Measurements from ENCODE around the gene MR1. TPM values are rescaled to one million over a fixed set of nuclear protein-coding genes. Genes with fewer than 3 reads are reported as not detected.
A peak's percentile ranks its signal among the peaks of the same experiment; 100 is the strongest.

MR1 gene
- total RNA-seq, 1 donor from 2014 or later, result 1.2 TPM

DNA sequence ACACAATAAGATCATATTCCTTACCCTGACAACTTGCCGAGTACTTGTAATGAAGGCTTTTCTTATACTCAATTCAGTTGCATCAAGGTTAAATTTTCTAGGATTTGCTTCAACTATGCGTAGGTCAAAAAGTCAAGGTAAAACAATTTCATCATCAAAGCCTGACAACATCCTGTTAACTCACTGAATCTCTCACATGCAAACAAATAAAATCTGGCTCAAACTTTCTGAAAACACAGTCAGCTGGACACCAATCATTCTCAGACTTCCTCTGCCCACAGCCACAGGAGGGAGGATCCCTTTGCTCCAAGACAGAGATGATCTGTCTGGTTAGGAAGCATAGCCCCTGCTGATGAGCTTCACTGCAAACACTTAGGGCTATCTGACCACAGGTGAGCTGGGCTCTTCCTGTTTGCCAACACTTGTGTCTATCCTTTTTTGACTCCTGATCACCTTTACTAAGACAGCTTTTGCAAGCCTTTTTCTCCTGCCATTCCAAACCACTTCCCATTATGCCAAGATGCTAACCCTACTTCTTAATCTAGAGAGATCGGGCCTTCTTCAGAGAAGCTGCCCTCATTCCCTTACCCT, 31.1 kb upstream of the MR1 start:
- H3K27me3 Mint-ChIP-seq (ENCODE audit: low read depth, unreplicated experiment), result no peaks in the 10 kb centered on the region
- no peak overlapping the region for H3K4me2 ChIP-seq (ENCODE audit: low read length)
- no peaks in the 10 kb centered on the region for H3K27me3 ChIP-seq (ENCODE audit: insufficient read depth, low read length)
- no peak overlapping the region for H3K27ac ChIP-seq (ENCODE audit: low read depth, low read length)
- H3K9me3 ChIP-seq (ENCODE audit: insufficient read depth, low read depth, low read length), result no peaks in the 10 kb centered on the region
- H4K20me1 ChIP-seq (ENCODE audit: insufficient read depth, low read length), result peaks cover 21% of the 10 kb centered on the region
- H3K4me1 ChIP-seq (ENCODE audit: insufficient read depth, low read length), result no peaks in the 10 kb centered on the region
- DNase-seq (ENCODE audit: low read depth), result no peak
- H3K9me3 Mint-ChIP-seq (ENCODE audit: unreplicated experiment), result peaks cover 1% of the 10 kb centered on the region
- peaks cover 28% of the 10 kb centered on the region for H3K79me2 ChIP-seq (ENCODE audit: insufficient read depth, low read length)
- H2AFZ ChIP-seq (ENCODE audit: low read depth, low read length), result no peak overlapping the region
- H3K4me3 ChIP-seq (ENCODE audit: insufficient read depth, low read depth, low read length), result no peak overlapping the region
- H3K36me3 Mint-ChIP-seq (ENCODE audit: low read depth, unreplicated experiment), result peaks cover 20% of the 10 kb centered on the region
- H3K4me3 Mint-ChIP-seq (ENCODE audit: unreplicated experiment), result no peak overlapping the region
- TF ChIP-seq CTCF (IDR thresholded peaks at IDR 0.05; ENCODE audit: insufficient read depth, low read depth, low read length) (no peak), EZH2 (IDR thresholded peaks at IDR 0.05; ENCODE audit: insufficient read depth, low read length) (no peak)
- H3K4me1 Mint-ChIP-seq (ENCODE audit: low read depth, unreplicated experiment), result peaks cover 6% of the 10 kb centered on the region
- H3K9ac ChIP-seq (ENCODE audit: low read length), result no peak overlapping the region
- H3K36me3 ChIP-seq (ENCODE audit: insufficient read depth, low read length), result peaks cover 5% of the 10 kb centered on the region
- no peak for FAIRE-seq
- H3K27ac Mint-ChIP-seq (ENCODE audit: unreplicated experiment), result no peak overlapping the region

- H3K4me1 ChIP-seq (ENCODE audit: insufficient read depth, low read length), result peaks cover 9% of the 10 kb centered on the region
- TF ChIP-seq EZH2 (IDR thresholded peaks at IDR 0.05; ENCODE audit: insufficient read depth, low read length), result no peak
- TF ChIP-seq CTCF (IDR thresholded peaks at IDR 0.05; ENCODE audit: insufficient read depth, low read depth, low read length), result no peak
- no peaks in the 10 kb centered on the region for H3K27me3 Mint-ChIP-seq (ENCODE audit: low read depth, unreplicated experiment)
- DNase-seq (ENCODE audit: low read depth), result peak; percentile 79
- H3K36me3 ChIP-seq (ENCODE audit: insufficient read depth, low read length), result no peaks in the 10 kb centered on the region
- H3K9ac ChIP-seq (ENCODE audit: low read length), result no peak overlapping the region
- H3K4me2 ChIP-seq (ENCODE audit: low read length), result peak overlapping the region; percentile 1
- no peak for FAIRE-seq
- H3K9me3 ChIP-seq (ENCODE audit: insufficient read depth, low read depth, low read length), result no peaks in the 10 kb centered on the region
- H3K27ac ChIP-seq (ENCODE audit: low read depth, low read length), result no peak overlapping the region
- no peaks in the 10 kb centered on the region for H3K27me3 ChIP-seq (ENCODE audit: insufficient read depth, low read length)
- peaks cover 32% of the 10 kb centered on the region for H3K4me1 Mint-ChIP-seq (ENCODE audit: low read depth, unreplicated experiment)
- H3K4me3 ChIP-seq (ENCODE audit: insufficient read depth, low read depth, low read length), result no peak overlapping the region
- peak overlapping the region; percentile 58 for H3K27ac Mint-ChIP-seq (ENCODE audit: unreplicated experiment)
- no peaks in the 10 kb centered on the region for H3K9me3 Mint-ChIP-seq (ENCODE audit: unreplicated experiment)
- H2AFZ ChIP-seq (ENCODE audit: low read depth, low read length), result no peak overlapping the region
- peaks cover 87% of the 10 kb centered on the region for H3K79me2 ChIP-seq (ENCODE audit: insufficient read depth, low read length)
- no peaks in the 10 kb centered on the region for H3K36me3 Mint-ChIP-seq (ENCODE audit: low read depth, unreplicated experiment)
- H3K4me3 Mint-ChIP-seq (ENCODE audit: unreplicated experiment), result peak overlapping the region; percentile 61
- peaks cover 72% of the 10 kb centered on the region for H4K20me1 ChIP-seq (ENCODE audit: insufficient read depth, low read length)
These were observed 23.0 kb upstream of the MR1 start for GRCh38 chr1:181010789-181011188.
